Body of pancreas (tissue), 4 donors: ENCODE results near the gene PLCH1. TPM values are rescaled to one million over a fixed set of nuclear protein-coding genes. Genes with fewer than 3 reads are reported as not detected.

Source experiments
- ATAC-seq: fragments of 150-250 bp; one replicate; pipeline ENCODE4 v1.9.1; 2016
- DNase-seq, 4 donors: peaks; one replicate each; pipeline ENCODE4 v3.0.0-alpha.2; 2019
- H3K27ac ChIP-seq, 4 donors: fragments of 200-600 bp; sonication (generic); 1 replicate in 3 of 4; 2 replicates in 1 of 4; pipeline versions ENCODE4 v1.5.1 to v1.6.1; 2016 to 2019; ENCODE audit warnings: mild to moderate bottlenecking in 1 of 4, mixed read lengths in 1 of 4, moderate library complexity in 1 of 4
- H3K27me3 ChIP-seq, 2 donors: fragments of 200-600 bp; sonication (generic); one replicate each; pipeline ENCODE4 v1.6.0; 2016; ENCODE audit warnings: mild to moderate bottlenecking in 1 of 2
- H3K36me3 ChIP-seq, 2 donors: fragments of 200-600 bp; sonication (generic); replicated peaks in 1 of 2; 2 replicates each; pipeline ENCODE4 v1.5.1; 2016; ENCODE audit warnings: low read depth in 2 of 2; ENCODE audit not compliant: insufficient read depth in 1 of 2
- H3K4me1 ChIP-seq: fragments of 200-600 bp; sonication (generic); one replicate; pipeline ENCODE4 v1.6.0; 2016
- H3K4me3 ChIP-seq, 2 donors: fragments of 200-600 bp; sonication (generic); 1 replicate in 1 of 2; 2 replicates in 1 of 2; pipeline ENCODE4 v1.5.1; 2016 to 2019
- H3K9me3 ChIP-seq, 3 donors: fragments of 200-600 bp; sonication (generic); 1 replicate in 2 of 3; 2 replicates in 1 of 3; pipeline ENCODE4 v1.5.1; 2016
- CTCF ChIP-seq, 7 experiments: fragments of 450-650 bp in 4 of 7; fragments of 200-600 bp in 3 of 7; sonication (generic) in 3 of 7; IDR thresholded peaks; one replicate each; pipeline ENCODE4 v1.5.1; 2016 to 2019; ENCODE audit warnings: antibody characterized with exemption in 7 of 7
- POLR2A ChIP-seq, 3 donors: fragments of 450-650 bp; IDR thresholded peaks; one replicate each; pipeline ENCODE4 v1.6.1; 2016; ENCODE audit warnings: antibody characterized with exemption in 3 of 3, mild to moderate bottlenecking in 2 of 3
- WGBS, 2 donors: methylation state at CpG; one replicate each; pipeline ENCODE4 v1.1.5; 2017; 5-methylcytosine and 5-hydroxymethylcytosine counted together
- intact Hi-C: fragments of 100-400 bp; cut with DNase I; formaldehyde crosslinking; loops from one replicate; pipeline ENCODE4 v1.15.1; 2023
- total RNA-seq, 2 donors: library from RNA; depleted of rRNA; stranded (reverse); fragments of >200 nt; gene quantifications; one replicate each; pipeline ENCODE4 v1.1.0, GENCODE V29; 2016

PLCH1 gene
- total RNA-seq, 2 donors from 2014 or later, result 3.0 to 5.2 TPM

GRCh38 chr3:155441026-155441425, 303.8 kb downstream of the PLCH1 start:
- TF ChIP-seq POLR2A (IDR thresholded peaks at IDR 0.05), result no peak
- TF ChIP-seq CTCF (IDR thresholded peaks at IDR 0.05), result no peak
- WGBS, 2 donors, result 32 to 66% methylated on average over 2 of the region's 2 CpGs
- H3K4me1 ChIP-seq, result no peaks in the 10 kb centered on the region
- no peak overlapping the region for H3K27ac ChIP-seq
- no peaks in the 10 kb centered on the region for H3K36me3 ChIP-seq
- DNase-seq (no peak), ATAC-seq (no peak)
- intact Hi-C loops, result no loop called here
- H3K9me3 ChIP-seq, result no peaks in the 10 kb centered on the region
- no peaks in the 10 kb centered on the region for H3K27me3 ChIP-seq
- H3K4me3 ChIP-seq, result no peak overlapping the region

- Histone ChIP-seq H3K27ac (no peak overlapping the region), H3K9me3 (no peaks in the 10 kb centered on the region), H3K4me1 (no peaks in the 10 kb centered on the region), H3K36me3 (no peaks in the 10 kb centered on the region), H3K4me3 (no peak overlapping the region), H3K27me3 (no peaks in the 10 kb centered on the region)
- no peak for DNase-seq
- no peak for ATAC-seq
- TF ChIP-seq POLR2A (IDR thresholded peaks at IDR 0.05) (no peak), CTCF (IDR thresholded peaks at IDR 0.05) (no peak)
- intact Hi-C loops, result no loop called here
These were observed 309.1 kb downstream of the PLCH1 start for GRCh38 chr3:155435821-155436220.

- intact Hi-C loops, result no loop called here
- Histone ChIP-seq H3K27me3 (no peaks in the 10 kb centered on the region), H3K36me3 (no peaks in the 10 kb centered on the region), H3K4me3 (no peak overlapping the region), H3K9me3 (peaks cover 0 to 4% (median 0%) of the 10 kb centered on the region in 3 donors), H3K27ac (no peak overlapping the region), H3K4me1 (no peaks in the 10 kb centered on the region)
- no peak for TF ChIP-seq CTCF (IDR thresholded peaks at IDR 0.05)
- TF ChIP-seq POLR2A (IDR thresholded peaks at IDR 0.05), result no peak
- no peak for ATAC-seq
- no peak for DNase-seq
- WGBS, 2 donors, result 76 to 81% methylated on average over 7 of the region's 7 CpGs
These were observed 312.9 kb downstream of the PLCH1 start for GRCh38 chr3:155431856-155432570.

DNA sequence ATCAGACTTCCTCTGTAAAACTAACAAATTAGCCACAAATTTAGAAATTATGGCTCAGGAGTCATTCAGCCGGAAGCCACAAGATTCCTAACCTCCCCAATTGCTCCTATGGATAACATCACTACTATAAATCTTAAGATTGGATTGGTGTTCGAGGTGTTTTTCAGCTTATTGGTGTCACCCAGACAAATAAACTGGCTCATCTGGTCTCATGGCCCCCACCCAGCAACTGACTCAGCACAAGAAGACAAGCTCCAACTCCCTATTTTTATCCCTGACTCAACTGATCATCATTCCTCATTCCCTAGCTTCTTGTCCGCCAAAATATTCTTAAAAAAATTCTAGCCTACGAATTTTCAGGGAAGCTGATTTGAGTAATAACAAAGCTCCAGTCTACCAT, 316.3 kb downstream of the PLCH1 start:
- Histone ChIP-seq H3K4me3 (no peak overlapping the region), H3K27ac (no peak overlapping the region), H3K9me3 (peaks cover 0 to 9% (median 0%) of the 10 kb centered on the region in 3 donors), H3K27me3 (no peaks in the 10 kb centered on the region), H3K36me3 (no peaks in the 10 kb centered on the region), H3K4me1 (no peaks in the 10 kb centered on the region)
- TF ChIP-seq CTCF (IDR thresholded peaks at IDR 0.05) (no peak), POLR2A (IDR thresholded peaks at IDR 0.05) (no peak)
- intact Hi-C loops, result no loop called here
- WGBS, 2 donors, result 77 to 81% methylated on average over 4 of the region's 4 CpGs
- ATAC-seq, result no peak
- DNase-seq, result no peak
